Lung (tissue), 12 donors: ENCODE data around the gene ESPN. TPM values are rescaled to one million over a fixed set of nuclear protein-coding genes. Genes with fewer than 3 reads are reported as not detected.
A peak's percentile ranks its signal among the peaks of the same experiment; 100 is the strongest.

Experiments used
- ATAC-seq: fragments of 200-7000 bp; cut with Tn5 transposase; one replicate; pipeline ENCODE4 v1.9.1; 2020; ENCODE audit warnings: moderate number of reproducible peaks; ENCODE audit not compliant: insufficient read depth, low FRiP score
- DNase-seq, 3 donors: peaks; one replicate each; pipeline ENCODE4 v3.0.0-alpha.2; 2013 to 2017
- H3K27ac ChIP-seq, 2 donors: one replicate each; pipeline ENCODE4 v1.5.1; 2013; ENCODE audit warnings: mild to moderate bottlenecking in 2 of 2, moderate library complexity in 2 of 2, control low read depth in 1 of 2, inconsistent platforms in 1 of 2, low read depth in 1 of 2, low read length in 1 of 2
- H3K27me3 ChIP-seq, 3 donors: one replicate each; pipeline ENCODE4 v1.5.1; 2013; ENCODE audit warnings: low read length in 2 of 3; ENCODE audit not compliant: control insufficient read depth in 3 of 3, insufficient read depth in 3 of 3
- H3K36me3 ChIP-seq, 4 donors: one replicate each; pipeline ENCODE4 v1.5.1; 2013; ENCODE audit warnings: low read length in 4 of 4, mild to moderate bottlenecking in 1 of 4, moderate library complexity in 1 of 4; ENCODE audit not compliant: control insufficient read depth in 4 of 4, insufficient read depth in 4 of 4
- H3K4me1 ChIP-seq, 5 donors: one replicate each; pipeline ENCODE4 v1.5.1; 2013; ENCODE audit warnings: low read length in 5 of 5, mild to moderate bottlenecking in 2 of 5, moderate library complexity in 1 of 5; ENCODE audit not compliant: control insufficient read depth in 5 of 5, insufficient read depth in 5 of 5
- H3K4me3 ChIP-seq: one replicate; pipeline ENCODE4 v1.5.1; 2013; ENCODE audit warnings: mild to moderate bottlenecking, control low read depth, moderate library complexity
- H3K9ac ChIP-seq, 2 donors: one replicate each; pipeline ENCODE4 v1.5.1; 2013; ENCODE audit warnings: low read length in 2 of 2, control low read depth in 1 of 2; ENCODE audit not compliant: insufficient read depth in 1 of 2
- H3K9me3 ChIP-seq, 4 donors: one replicate each; pipeline ENCODE4 v1.5.1; 2013; ENCODE audit warnings: low read length in 3 of 4, mild to moderate bottlenecking in 1 of 4, moderate library complexity in 1 of 4; ENCODE audit not compliant: control insufficient read depth in 4 of 4, insufficient read depth in 3 of 4
- CTCF ChIP-seq: IDR thresholded peaks from 2 replicates; pipeline ENCODE4 v1.5.1; 2012; ENCODE audit warnings: mild to moderate bottlenecking; ENCODE audit errors: control extremely low read depth, extremely low read depth
- WGBS, 2 donors: extraction: QIAGEN DNeasy Blood & Tissue Kit; methylation state at CpG; one replicate each; pipeline ENCODE4 v1.1.7; 2013; 5-methylcytosine and 5-hydroxymethylcytosine counted together
- polyA plus RNA-seq, 2 donors: library from polyadenylated mRNA; stranded (reverse); fragments of 200-250 nt; gene quantifications; one replicate each; pipeline ENCODE4 v1.2.1, GENCODE V29; 2013
- total RNA-seq, 2 donors: library from RNA; depleted of rRNA in 1 of 2; stranded (reverse); fragments of >200 nt in 1 of 2; gene quantifications; one replicate each; pipeline ENCODE4 v1.2.1, GENCODE V29; 2014 to 2021
- donor health status: control.
- donor health status: control.
- donor health status: Bipolar disorder and iron deficiency.
- donor health status: healthy.
- donor health status: DM: yes; HTN: yes; CAD: no.

The ESPN gene
- total and polyA plus RNA-seq, 4 donors, result 2.1 to 20.8 (median 7.4) TPM

GRCh38 chr1:6420454-6421042 is 4.0 kb upstream of the ESPN start:
- no peak overlapping the region for H3K4me3 ChIP-seq
- no peak for ATAC-seq
- H3K9ac ChIP-seq, result no peak overlapping the region
- H3K36me3 ChIP-seq, result no peaks in the 10 kb centered on the region
- peaks cover 0 to 3% (median 0%) of the 10 kb centered on the region in 4 donors for H3K9me3 ChIP-seq
- no peak for DNase-seq
- peaks cover 6 to 76% (median 63%) of the 10 kb centered on the region in 3 donors for H3K27me3 ChIP-seq
- no peak overlapping the region for H3K27ac ChIP-seq
- H3K4me1 ChIP-seq, result peaks cover 0 to 26% (median 7%) of the 10 kb centered on the region in 5 donors
- WGBS, 2 donors, result 5 to 6% methylated on average over 34 to 44 of the region's 44 CpGs
- TF ChIP-seq CTCF, result no peak

GRCh38 chr1:6421266-6421665 is 3.3 kb upstream of the ESPN start:
- no peak for DNase-seq
- peaks cover 0 to 26% (median 7%) of the 10 kb centered on the region in 5 donors for H3K4me1 ChIP-seq

GRCh38 chr1:6423321-6423999 is 1.1 kb upstream of the ESPN start:
- Histone ChIP-seq H3K9ac (no peak overlapping the region), H3K4me3 (no peak overlapping the region), H3K36me3 (no peaks in the 10 kb centered on the region), H3K4me1 (peaks cover 0 to 26% (median 7%) of the 10 kb centered on the region in 5 donors), H3K9me3 (peaks cover 0 to 3% (median 0%) of the 10 kb centered on the region in 4 donors), H3K27me3 (peaks cover 15 to 63% (median 48%) of the 10 kb centered on the region in 3 donors), H3K27ac (no peak overlapping the region)
- TF ChIP-seq CTCF, result peak; percentile 40
- 6 to 8% methylated on average over 24 of the region's 24 CpGs for WGBS, 2 donors
- peak; percentile 25 to 49 (median 40) for DNase-seq
- ATAC-seq, result no peak

More at GRCh38 chr1:6421266-6421665, 3.3 kb upstream of the ESPN start:
- TF ChIP-seq CTCF, result no peak
- H3K27ac ChIP-seq, result no peak overlapping the region
- peaks cover 0 to 3% (median 0%) of the 10 kb centered on the region in 4 donors for H3K9me3 ChIP-seq
- ATAC-seq, result no peak
- H3K9ac ChIP-seq, result no peak overlapping the region
- WGBS, 2 donors, result 48 to 74% methylated on average over 4 of the region's 4 CpGs
- peaks cover 6 to 77% (median 64%) of the 10 kb centered on the region in 3 donors for H3K27me3 ChIP-seq
- H3K4me3 ChIP-seq, result no peak overlapping the region
- H3K36me3 ChIP-seq, result no peaks in the 10 kb centered on the region
